Measurements from ENCODE around the gene NACAD. TPM values are rescaled to one million over a fixed set of nuclear protein-coding genes. Genes with fewer than 3 reads are reported as not detected.
A peak's percentile ranks its signal among the peaks of the same experiment; 100 is the strongest.

Gene NACAD
- total RNA-seq, 1 experiment from 2014 or later: not detected

- peaks cover 28% of the 10 kb centered on the region for H3K4me1 ChIP-seq (ENCODE audit: low read length)
- H4K20me1 ChIP-seq (ENCODE audit: insufficient read depth, low read depth, low read length): peaks cover 36% of the 10 kb centered on the region
- H3K27me3 ChIP-seq (ENCODE audit: low read length): no peaks in the 10 kb centered on the region
- peak overlapping the region; percentile 23 for H3K4me2 ChIP-seq (ENCODE audit: low read depth, low read length, poor library complexity, severe bottlenecking)
- no peaks in the 10 kb centered on the region for H3K9me3 ChIP-seq (ENCODE audit: low read length)
- peaks cover 47% of the 10 kb centered on the region for H3K79me2 ChIP-seq (ENCODE audit: low read length)
- no peaks in the 10 kb centered on the region for H3K9me2 ChIP-seq (replicated peaks; ENCODE audit: insufficient read depth, low read length)
- peaks cover 45% of the 10 kb centered on the region for H3K36me3 ChIP-seq (ENCODE audit: insufficient read depth, low read length)
- H2AFZ ChIP-seq (ENCODE audit: low read length): no peak overlapping the region
- DNase-seq: no peak
- no peak overlapping the region for H3K4me3 ChIP-seq (ENCODE audit: low read length)
- H3K9ac ChIP-seq (ENCODE audit: low read length): no peak overlapping the region
- no peak overlapping the region for H3K27ac ChIP-seq (ENCODE audit: low read length)
Observed at GRCh38 chr7:45108863-45109262, 20.1 kb upstream of the NACAD start.

GRCh38 chr7:45107356-45107755 lies 18.6 kb upstream of the NACAD start:
- Histone ChIP-seq H4K20me1 (ENCODE audit: insufficient read depth, low read depth, low read length) (peaks cover 36% of the 10 kb centered on the region), H3K4me1 (ENCODE audit: low read length) (peaks cover 23% of the 10 kb centered on the region), H3K27me3 (ENCODE audit: low read length) (no peaks in the 10 kb centered on the region), H3K9ac (ENCODE audit: low read length) (no peak overlapping the region), H3K4me3 (ENCODE audit: low read length) (no peak overlapping the region), H3K4me2 (ENCODE audit: low read depth, low read length, poor library complexity, severe bottlenecking) (no peak overlapping the region), H3K27ac (ENCODE audit: low read length) (no peak overlapping the region), H2AFZ (ENCODE audit: low read length) (no peak overlapping the region), H3K36me3 (ENCODE audit: insufficient read depth, low read length) (peaks cover 53% of the 10 kb centered on the region), H3K9me2 (replicated peaks; ENCODE audit: insufficient read depth, low read length) (no peaks in the 10 kb centered on the region), H3K9me3 (ENCODE audit: low read length) (no peaks in the 10 kb centered on the region), H3K79me2 (ENCODE audit: low read length) (peaks cover 47% of the 10 kb centered on the region)
- DNase-seq: no peak

GRCh38 chr7:45106820-45107219 lies 18.1 kb upstream of the NACAD start:
- Histone ChIP-seq H3K79me2 (ENCODE audit: low read length) (peaks cover 47% of the 10 kb centered on the region), H3K4me2 (ENCODE audit: low read depth, low read length, poor library complexity, severe bottlenecking) (no peak overlapping the region), H3K4me1 (ENCODE audit: low read length) (peaks cover 20% of the 10 kb centered on the region), H4K20me1 (ENCODE audit: insufficient read depth, low read depth, low read length) (peaks cover 37% of the 10 kb centered on the region), H2AFZ (ENCODE audit: low read length) (no peak overlapping the region), H3K9me3 (ENCODE audit: low read length) (no peaks in the 10 kb centered on the region), H3K27ac (ENCODE audit: low read length) (no peak overlapping the region), H3K27me3 (ENCODE audit: low read length) (no peaks in the 10 kb centered on the region), H3K36me3 (ENCODE audit: insufficient read depth, low read length) (peaks cover 55% of the 10 kb centered on the region), H3K9me2 (replicated peaks; ENCODE audit: insufficient read depth, low read length) (no peaks in the 10 kb centered on the region), H3K4me3 (ENCODE audit: low read length) (no peak overlapping the region), H3K9ac (ENCODE audit: low read length) (no peak overlapping the region)
- no peak for DNase-seq

- H3K9ac ChIP-seq (ENCODE audit: low read length): no peak overlapping the region
- DNase-seq: no peak
- no peaks in the 10 kb centered on the region for H3K9me3 ChIP-seq (ENCODE audit: low read length)
- H2AFZ ChIP-seq (ENCODE audit: low read length): no peak overlapping the region
- no peaks in the 10 kb centered on the region for H3K9me2 ChIP-seq (replicated peaks; ENCODE audit: insufficient read depth, low read length)
- peaks cover 57% of the 10 kb centered on the region for H3K36me3 ChIP-seq (ENCODE audit: insufficient read depth, low read length)
- peaks cover 19% of the 10 kb centered on the region for H3K4me1 ChIP-seq (ENCODE audit: low read length)
- H3K27me3 ChIP-seq (ENCODE audit: low read length): no peaks in the 10 kb centered on the region
- no peak overlapping the region for H3K4me2 ChIP-seq (ENCODE audit: low read depth, low read length, poor library complexity, severe bottlenecking)
- no peak overlapping the region for H3K27ac ChIP-seq (ENCODE audit: low read length)
- H3K4me3 ChIP-seq (ENCODE audit: low read length): no peak overlapping the region
- peaks cover 39% of the 10 kb centered on the region for H3K79me2 ChIP-seq (ENCODE audit: low read length)
- peaks cover 43% of the 10 kb centered on the region for H4K20me1 ChIP-seq (ENCODE audit: insufficient read depth, low read depth, low read length)
Observed at GRCh38 chr7:45105588-45106188, 16.9 kb upstream of the NACAD start.

GRCh38 chr7:45104844-45105587 lies 16.2 kb upstream of the NACAD start:
- H3K27me3 ChIP-seq (ENCODE audit: low read length): no peaks in the 10 kb centered on the region
- H3K4me2 ChIP-seq (ENCODE audit: low read depth, low read length, poor library complexity, severe bottlenecking): no peak overlapping the region
- H3K9me3 ChIP-seq (ENCODE audit: low read length): no peaks in the 10 kb centered on the region
- H3K4me1 ChIP-seq (ENCODE audit: low read length): peaks cover 13% of the 10 kb centered on the region
- no peak overlapping the region for H3K9ac ChIP-seq (ENCODE audit: low read length)
- H4K20me1 ChIP-seq (ENCODE audit: insufficient read depth, low read depth, low read length): peaks cover 43% of the 10 kb centered on the region
- no peak overlapping the region for H3K27ac ChIP-seq (ENCODE audit: low read length)
- peaks cover 61% of the 10 kb centered on the region for H3K36me3 ChIP-seq (ENCODE audit: insufficient read depth, low read length)
- H3K79me2 ChIP-seq (ENCODE audit: low read length): peaks cover 32% of the 10 kb centered on the region
- no peaks in the 10 kb centered on the region for H3K9me2 ChIP-seq (replicated peaks; ENCODE audit: insufficient read depth, low read length)
- no peak overlapping the region for H2AFZ ChIP-seq (ENCODE audit: low read length)
- DNase-seq: no peak
- H3K4me3 ChIP-seq (ENCODE audit: low read length): no peak overlapping the region

- DNase-seq: no peak
- Histone ChIP-seq H3K27ac (ENCODE audit: low read length) (no peak overlapping the region), H3K9ac (ENCODE audit: low read length) (no peak overlapping the region), H3K4me2 (ENCODE audit: low read depth, low read length, poor library complexity, severe bottlenecking) (no peak overlapping the region), H3K9me2 (replicated peaks; ENCODE audit: insufficient read depth, low read length) (no peaks in the 10 kb centered on the region), H3K4me3 (ENCODE audit: low read length) (no peak overlapping the region), H3K27me3 (ENCODE audit: low read length) (no peaks in the 10 kb centered on the region), H2AFZ (ENCODE audit: low read length) (no peak overlapping the region), H3K4me1 (ENCODE audit: low read length) (peaks cover 9% of the 10 kb centered on the region), H3K9me3 (ENCODE audit: low read length) (no peaks in the 10 kb centered on the region), H3K36me3 (ENCODE audit: insufficient read depth, low read length) (peaks cover 57% of the 10 kb centered on the region), H4K20me1 (ENCODE audit: insufficient read depth, low read depth, low read length) (peaks cover 39% of the 10 kb centered on the region), H3K79me2 (ENCODE audit: low read length) (peaks cover 24% of the 10 kb centered on the region)
Observed at GRCh38 chr7:45103958-45104843, 15.4 kb upstream of the NACAD start.

GRCh38 chr7:45102785-45103712 lies 14.3 kb upstream of the NACAD start:
- Histone ChIP-seq H3K4me1 (ENCODE audit: low read length) (peaks cover 11% of the 10 kb centered on the region), H2AFZ (ENCODE audit: low read length) (no peak overlapping the region), H3K9me3 (ENCODE audit: low read length) (no peaks in the 10 kb centered on the region), H3K36me3 (ENCODE audit: insufficient read depth, low read length) (peaks cover 46% of the 10 kb centered on the region), H3K27me3 (ENCODE audit: low read length) (no peaks in the 10 kb centered on the region), H3K4me2 (ENCODE audit: low read depth, low read length, poor library complexity, severe bottlenecking) (no peak overlapping the region), H3K79me2 (ENCODE audit: low read length) (peaks cover 13% of the 10 kb centered on the region), H3K9ac (ENCODE audit: low read length) (no peak overlapping the region), H3K4me3 (ENCODE audit: low read length) (no peak overlapping the region), H4K20me1 (ENCODE audit: insufficient read depth, low read depth, low read length) (peaks cover 28% of the 10 kb centered on the region), H3K27ac (ENCODE audit: low read length) (no peak overlapping the region), H3K9me2 (replicated peaks; ENCODE audit: insufficient read depth, low read length) (no peaks in the 10 kb centered on the region)
- DNase-seq: no peak

Data from Karpas-422 (cell line).